OCI-LY3 (cell line): Measurements from ENCODE around the gene IL4.

ENCODE experiments used
- H2AFZ ChIP-seq: fragments of 200-600, 300-600 bp; shearing (Covaris generic); 2 replicates; pipeline ENCODE4 v1.6.0; 2014; ENCODE audit warnings: antibody characterized with exemption, low read depth, low read length
- H3K27ac ChIP-seq: fragments of 200-600, 300-600 bp; sonication (generic); 2 replicates; pipeline ENCODE4 v1.5.1; 2014; ENCODE audit warnings: mild to moderate bottlenecking, low read length, moderate library complexity, mixed read lengths
- H3K27me3 ChIP-seq: fragments of 200-600, 300-600 bp; sonication (generic); 2 replicates; pipeline ENCODE4 v1.6.1; 2014; ENCODE audit warnings: low read depth, low read length, mixed read lengths
- H3K36me3 ChIP-seq: fragments of 200-600, 300-600 bp; sonication (generic); replicated peaks from 2 replicates; pipeline ENCODE3; 2014; ENCODE audit warnings: low read depth, low read length, mixed read lengths
- H3K4me1 ChIP-seq: fragments of 300-600, 200-600 bp; sonication (generic); 2 replicates; pipeline ENCODE4 v1.6.1; 2014; ENCODE audit warnings: low read length, mixed read lengths
- H3K4me2 ChIP-seq: fragments of 200-600, 300-600 bp; sonication (generic); 2 replicates; pipeline ENCODE4 v1.6.1; 2014; ENCODE audit warnings: low read length, mixed read lengths
- H3K4me3 ChIP-seq: fragments of 300-600, 200-600 bp; sonication (generic); 2 replicates; pipeline ENCODE4 v1.5.1; 2014; ENCODE audit warnings: antibody characterized with exemption, mild to moderate bottlenecking, low read length, moderate library complexity
- H3K79me2 ChIP-seq: fragments of 300-600, 200-600 bp; shearing (Covaris generic); 2 replicates; pipeline ENCODE4 v1.6.1; 2014; ENCODE audit warnings: mild to moderate bottlenecking, low read length, mixed read lengths
- H3K9ac ChIP-seq: fragments of 300-600, 200-600 bp; shearing (Covaris generic); 2 replicates; pipeline ENCODE4 v1.6.0; 2014; ENCODE audit warnings: mild to moderate bottlenecking, low read length, moderate library complexity
- H3K9me3 ChIP-seq: fragments of 200-600, 300-600 bp; shearing (Covaris generic); 2 replicates; pipeline ENCODE4 v1.6.1; 2014; ENCODE audit warnings: low read length, mixed read lengths; ENCODE audit not compliant: insufficient read depth
- H4K20me1 ChIP-seq: fragments of 200-600, 300-600 bp; sonication (generic); 2 replicates; pipeline ENCODE4 v1.6.1; 2016; ENCODE audit warnings: low read length, mixed read lengths; ENCODE audit not compliant: insufficient read depth
- CTCF ChIP-seq: fragments of 200-600, 300-600 bp; sonication (generic); IDR thresholded peaks from 2 replicates; pipeline ENCODE4 v1.5.1; 2014; ENCODE audit warnings: antibody characterized with exemption, low read length, low read depth
- EZH2phosphoT487 ChIP-seq: fragments of 200-600 bp; shearing (Covaris generic); IDR thresholded peaks from 2 replicates; pipeline ENCODE4 v1.6.1; 2018; ENCODE audit warnings: antibody characterized with exemption, mixed run types, low read depth

Gene IL4

GRCh38 chr5:132635873-132636272 lies 37.9 kb upstream of the IL4 start:
- Histone ChIP-seq H3K4me2 (peak overlapping the region; percentile 62), H3K9me3 (no peaks in the 10 kb centered on the region), H3K27me3 (no peaks in the 10 kb centered on the region), H3K4me3 (peak overlapping the region; percentile 22), H4K20me1 (peaks cover 18% of the 10 kb centered on the region), H3K79me2 (no peaks in the 10 kb centered on the region), H3K9ac (no peak overlapping the region), H3K4me1 (peaks cover 19% of the 10 kb centered on the region), H3K27ac (no peak overlapping the region), H3K36me3 (peaks cover 43% of the 10 kb centered on the region), H2AFZ (no peak overlapping the region)
- TF ChIP-seq CTCF: no peak
- no peak for TF ChIP-seq EZH2phosphoT487

DNA sequence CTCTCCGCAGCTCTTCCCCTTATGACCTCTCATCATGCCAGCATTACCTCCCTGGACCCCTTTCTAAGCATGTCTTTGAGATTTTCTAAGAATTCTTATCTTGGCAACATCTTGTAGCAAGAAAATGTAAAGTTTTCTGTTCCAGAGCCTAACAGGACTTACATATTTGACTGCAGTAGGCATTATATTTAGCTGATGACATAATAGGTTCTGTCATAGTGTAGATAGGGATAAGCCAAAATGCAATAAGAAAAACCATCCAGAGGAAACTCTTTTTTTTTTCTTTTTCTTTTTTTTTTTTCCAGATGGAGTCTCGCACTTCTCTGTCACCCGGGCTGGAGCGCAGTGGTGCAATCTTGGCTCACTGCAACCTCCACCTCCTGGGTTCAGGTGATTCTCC lies 36.5 kb upstream of the IL4 start:
- TF ChIP-seq CTCF (no peak), EZH2phosphoT487 (no peak)
- no peak overlapping the region for H3K4me3 ChIP-seq
- peaks cover 19% of the 10 kb centered on the region for H3K4me1 ChIP-seq
- H3K36me3 ChIP-seq: peaks cover 49% of the 10 kb centered on the region
- no peaks in the 10 kb centered on the region for H3K79me2 ChIP-seq
- no peak overlapping the region for H3K27ac ChIP-seq
- H4K20me1 ChIP-seq: peaks cover 16% of the 10 kb centered on the region
- no peaks in the 10 kb centered on the region for H3K9me3 ChIP-seq
- H3K9ac ChIP-seq: no peak overlapping the region
- H3K27me3 ChIP-seq: no peaks in the 10 kb centered on the region
- H3K4me2 ChIP-seq: no peak overlapping the region
- no peak overlapping the region for H2AFZ ChIP-seq

DNA sequence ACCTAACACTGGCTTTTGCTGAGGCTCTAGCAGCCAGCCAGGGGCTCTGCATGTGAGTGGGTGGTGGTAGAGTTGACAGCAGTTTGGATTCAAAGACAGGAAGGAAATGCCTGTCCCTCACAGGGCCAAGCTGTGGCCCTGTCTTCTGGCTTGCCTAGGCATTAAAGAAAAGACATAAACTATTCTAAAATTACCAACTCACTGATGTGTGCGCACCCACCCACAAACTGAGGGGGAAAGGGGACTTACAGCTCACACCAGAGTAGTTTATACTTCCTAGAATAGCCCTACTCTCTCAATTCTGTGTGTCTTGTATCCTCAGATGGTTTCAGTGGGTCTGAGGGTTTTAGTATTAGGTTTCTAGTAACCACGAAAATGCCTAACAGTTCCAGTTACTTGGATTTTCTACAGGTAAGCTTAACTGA lies 34.1 kb upstream of the IL4 start:
- H3K4me3 ChIP-seq: no peak overlapping the region
- H3K36me3 ChIP-seq: peaks cover 50% of the 10 kb centered on the region
- peaks cover 19% of the 10 kb centered on the region for H3K4me1 ChIP-seq
- no peaks in the 10 kb centered on the region for H3K27me3 ChIP-seq
- no peak overlapping the region for H3K9ac ChIP-seq
- H2AFZ ChIP-seq: no peak overlapping the region
- H3K79me2 ChIP-seq: no peaks in the 10 kb centered on the region
- H3K9me3 ChIP-seq: no peaks in the 10 kb centered on the region
- TF ChIP-seq CTCF: no peak
- TF ChIP-seq EZH2phosphoT487: no peak
- H3K4me2 ChIP-seq: no peak overlapping the region
- H3K27ac ChIP-seq: no peak overlapping the region
- peaks cover 15% of the 10 kb centered on the region; the same call in 1 of the 2 replicates for H4K20me1 ChIP-seq

GRCh38 chr5:132640613-132641012 lies 33.2 kb upstream of the IL4 start:
- Histone ChIP-seq H3K79me2 (no peaks in the 10 kb centered on the region), H3K9me3 (no peaks in the 10 kb centered on the region), H3K4me3 (no peak overlapping the region), H3K36me3 (peaks cover 55% of the 10 kb centered on the region), H2AFZ (no peak overlapping the region), H4K20me1 (peaks cover 8% of the 10 kb centered on the region; the same call in 1 of the 2 replicates), H3K4me2 (no peak overlapping the region), H3K27ac (no peak overlapping the region), H3K27me3 (no peaks in the 10 kb centered on the region), H3K9ac (no peak overlapping the region), H3K4me1 (peaks cover 10% of the 10 kb centered on the region)
- TF ChIP-seq CTCF: no peak
- no peak for TF ChIP-seq EZH2phosphoT487
